COR-L47 (cell line): ENCODE results near the gene MCEMP1.
"Not testable (repeated sequence)": the region's sequence is repeated elsewhere in the genome, so short reads cannot be mapped to it uniquely, and the experiment has no call there.

ENCODE experiments used
- DNase-seq: peaks from one replicate; lab custom pipeline; 2025; lab: John Stamatoyannopoulos, UW

The MCEMP1 gene

GRCh38 chr19:7643629-7644549 lies 33.0 kb upstream of the MCEMP1 start:
- DNase-seq = not testable (repeated sequence)

- no peak for DNase-seq
These were observed 32.4 kb upstream of the MCEMP1 start for GRCh38 chr19:7644550-7644877.

GRCh38 chr19:7645163-7645562 lies 31.7 kb upstream of the MCEMP1 start:
- no peak for DNase-seq

GRCh38 chr19:7645656-7646425 lies 31.0 kb upstream of the MCEMP1 start:
- DNase-seq = no peak

GRCh38 chr19:7646426-7646700 lies 30.5 kb upstream of the MCEMP1 start:
- no peak for DNase-seq

DNA sequence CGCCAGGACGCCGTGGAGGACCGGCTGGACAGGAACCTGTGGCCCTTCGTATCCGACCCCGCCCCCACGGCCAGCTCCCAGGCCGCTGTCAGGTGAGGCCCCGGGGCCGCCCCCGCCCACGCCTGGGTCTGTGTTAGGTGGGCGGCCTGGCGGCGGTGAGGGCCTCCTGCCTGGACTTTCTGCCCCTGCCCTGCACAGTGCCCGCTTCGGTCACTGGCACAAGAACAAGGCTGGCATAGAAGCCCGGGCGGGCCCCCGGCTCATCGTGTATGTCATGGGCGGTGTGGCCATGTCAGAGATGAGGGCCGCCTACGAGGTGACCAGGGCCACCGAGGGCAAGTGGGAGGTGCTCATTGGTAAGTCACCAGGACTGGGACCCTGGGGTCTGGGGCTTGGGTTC lies 29.7 kb upstream of the MCEMP1 start:
- DNase-seq = no peak

- DNase-seq = no peak
These were observed 28.4 kb upstream of the MCEMP1 start for GRCh38 chr19:7648265-7649014.

DNA sequence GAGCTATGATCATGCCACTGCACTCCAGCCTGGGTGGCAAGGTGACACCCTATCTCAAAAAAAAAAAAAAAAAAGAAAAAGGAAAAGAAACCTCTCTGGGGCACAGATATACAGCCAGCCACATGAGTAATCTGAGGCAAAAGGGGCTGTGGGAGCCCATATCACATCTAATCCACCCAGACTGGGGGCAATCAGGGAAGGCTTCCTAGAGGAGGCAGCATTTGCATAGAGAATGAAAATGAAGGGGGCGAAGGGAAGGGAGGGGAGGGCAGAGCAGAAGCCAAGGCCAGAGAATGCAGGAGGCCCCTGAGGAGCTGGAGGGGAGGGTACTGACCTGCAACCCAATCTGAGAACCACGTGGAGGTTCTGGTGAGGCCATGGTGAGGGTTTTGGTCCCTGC lies 26.7 kb upstream of the MCEMP1 start:
- no peak for DNase-seq

DNA sequence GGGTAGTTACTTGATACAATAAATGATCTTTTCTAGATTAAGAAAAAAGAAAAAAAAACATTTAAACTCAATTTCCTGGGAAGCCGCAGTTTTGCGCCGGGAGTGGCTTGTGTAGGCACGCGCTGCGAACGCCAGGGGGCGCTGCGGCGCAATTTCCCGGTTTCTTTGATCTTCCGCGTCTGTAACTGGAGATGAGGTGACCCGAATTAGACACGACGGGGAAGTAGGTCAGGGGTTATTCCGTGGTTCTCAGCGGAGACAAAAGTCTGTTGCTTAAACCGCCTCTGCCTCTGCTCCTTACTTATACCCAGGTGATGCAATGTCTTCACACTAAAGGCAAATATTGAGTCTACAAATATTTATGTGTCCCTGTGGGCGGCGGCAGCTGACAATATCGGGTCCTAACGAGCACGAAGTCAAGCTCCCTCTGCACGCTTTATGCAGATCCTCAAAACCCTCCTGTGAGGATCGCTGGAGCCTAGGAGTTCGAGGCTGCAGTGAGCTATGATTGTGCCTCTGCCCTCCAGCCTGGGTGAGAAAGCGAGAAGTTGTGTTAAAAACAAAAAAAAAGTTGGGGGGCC lies 24.7 kb upstream of the MCEMP1 start:
- peak; percentile 55 for DNase-seq

DNA sequence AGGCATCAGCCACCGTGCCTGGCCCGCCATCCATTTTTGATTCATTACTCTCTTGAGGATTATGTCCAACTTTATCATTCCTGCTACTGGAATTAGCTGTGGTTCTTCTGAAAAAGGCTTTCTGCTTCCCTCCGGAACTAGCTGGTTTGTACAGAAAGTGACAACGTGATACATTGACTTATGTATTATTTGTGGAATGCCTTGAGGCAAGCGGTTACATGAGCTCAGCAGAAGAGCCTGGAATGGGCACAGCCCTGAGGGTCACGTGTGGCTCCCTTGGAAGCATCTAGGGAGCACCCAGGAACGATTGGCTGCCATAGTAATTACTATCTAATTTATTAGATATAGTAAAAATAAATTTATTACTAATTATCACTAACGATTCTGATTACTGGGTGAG lies 22.5 kb upstream of the MCEMP1 start:
- no peak for DNase-seq

- DNase-seq = no peak
These were observed 21.3 kb upstream of the MCEMP1 start for GRCh38 chr19:7655581-7655980.

GRCh38 chr19:7657131-7657751 lies 19.6 kb upstream of the MCEMP1 start:
- no peak for DNase-seq

GRCh38 chr19:7658219-7658686 lies 18.6 kb upstream of the MCEMP1 start:
- DNase-seq = no peak

- no peak for DNase-seq
These were observed 14.9 kb upstream of the MCEMP1 start for GRCh38 chr19:7661744-7662538.

- DNase-seq = no peak
These were observed 14.2 kb upstream of the MCEMP1 start for GRCh38 chr19:7662657-7663056.

GRCh38 chr19:7663706-7664105 lies 13.2 kb upstream of the MCEMP1 start:
- DNase-seq = no peak

DNA sequence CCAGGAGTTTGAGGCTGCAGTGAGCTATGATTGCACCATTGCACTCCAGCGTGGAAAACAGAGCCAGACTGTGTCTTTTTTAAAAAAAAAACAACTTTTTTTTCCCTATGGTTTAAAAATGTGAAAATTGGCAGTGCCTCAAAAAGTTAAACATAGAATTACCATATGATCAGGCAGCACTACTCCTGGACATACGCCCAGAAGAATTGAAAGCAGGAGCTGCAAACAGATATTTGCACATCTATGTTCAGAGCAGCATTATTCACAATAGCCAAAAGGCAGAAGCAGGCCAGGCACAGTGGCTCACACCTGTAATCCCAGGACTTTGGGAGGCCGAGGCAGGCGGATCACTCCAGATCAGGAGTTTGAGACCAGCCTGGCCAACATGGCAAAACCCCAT lies 11.8 kb upstream of the MCEMP1 start:
- DNase-seq = no peak

DNA sequence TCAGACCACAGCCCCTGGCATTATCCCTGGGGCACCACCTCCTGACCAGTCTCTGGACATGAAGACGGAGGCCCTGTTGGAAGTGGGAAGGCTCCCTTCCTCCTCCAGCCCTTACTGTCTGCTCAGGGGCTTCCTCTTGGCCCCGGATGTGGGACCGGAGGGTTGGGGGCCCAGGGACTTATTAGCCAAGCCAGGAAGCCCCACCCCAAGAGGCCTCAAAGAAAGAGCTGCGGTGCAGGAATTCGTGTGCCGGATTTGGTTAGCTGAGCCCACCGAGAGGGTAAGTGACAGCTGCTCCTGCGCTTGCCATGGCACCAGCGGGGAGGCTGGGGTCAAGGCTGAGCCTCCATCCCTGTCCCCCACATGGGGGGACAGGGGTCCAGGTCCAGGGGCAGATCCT lies 8.0 kb upstream of the MCEMP1 start, which contains the start of gene RETN:
Gene RETN, plus strand, starts transcription at position 208 of the 400 bp plus-strand sequence. CDS start 278 bp downstream, outside the sequence.
- DNase-seq = no peak

DNA sequence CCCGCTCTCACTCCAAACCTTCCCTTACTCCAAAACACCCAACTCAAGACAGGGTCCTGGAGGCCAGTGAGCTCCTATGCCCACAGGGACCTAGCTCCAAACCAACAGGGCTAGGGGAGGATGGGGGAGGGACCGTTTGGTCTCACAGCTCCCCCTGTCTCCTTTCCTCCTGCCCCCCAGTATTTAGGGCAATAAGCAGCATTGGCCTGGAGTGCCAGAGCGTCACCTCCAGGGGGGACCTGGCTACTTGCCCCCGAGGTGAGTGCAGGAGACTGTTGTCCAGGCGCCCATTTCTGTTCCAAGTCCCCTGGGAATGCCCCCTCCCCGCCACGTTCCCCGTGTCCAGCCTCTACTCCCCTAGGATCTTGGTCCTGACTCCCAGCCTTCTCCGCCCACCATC lies 7.2 kb upstream of the MCEMP1 start:
- DNase-seq = no peak

- DNase-seq = peak; percentile 4
These were observed 6.6 kb upstream of the MCEMP1 start for GRCh38 chr19:7670150-7670783.
